ENCODE results near the gene SLC8A1.

GRCh38 chr2:40161986-40162385 is 289.9 kb downstream of the SLC8A1 start:
- TF ChIP-seq, protein P1, sequence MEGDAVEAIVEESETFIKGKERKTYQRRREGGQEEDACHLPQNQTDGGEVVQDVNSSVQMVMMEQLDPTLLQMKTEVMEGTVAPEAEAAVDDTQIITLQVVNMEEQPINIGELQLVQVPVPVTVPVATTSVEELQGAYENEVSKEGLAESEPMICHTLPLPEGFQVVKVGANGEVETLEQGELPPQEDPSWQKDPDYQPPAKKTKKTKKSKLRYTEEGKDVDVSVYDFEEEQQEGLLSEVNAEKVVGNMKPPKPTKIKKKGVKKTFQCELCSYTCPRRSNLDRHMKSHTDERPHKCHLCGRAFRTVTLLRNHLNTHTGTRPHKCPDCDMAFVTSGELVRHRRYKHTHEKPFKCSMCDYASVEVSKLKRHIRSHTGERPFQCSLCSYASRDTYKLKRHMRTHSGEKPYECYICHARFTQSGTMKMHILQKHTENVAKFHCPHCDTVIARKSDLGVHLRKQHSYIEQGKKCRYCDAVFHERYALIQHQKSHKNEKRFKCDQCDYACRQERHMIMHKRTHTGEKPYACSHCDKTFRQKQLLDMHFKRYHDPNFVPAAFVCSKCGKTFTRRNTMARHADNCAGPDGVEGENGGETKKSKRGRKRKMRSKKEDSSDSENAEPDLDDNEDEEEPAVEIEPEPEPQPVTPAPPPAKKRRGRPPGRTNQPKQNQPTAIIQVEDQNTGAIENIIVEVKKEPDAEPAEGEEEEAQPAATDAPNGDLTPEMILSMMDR (conservative IDR thresholded peaks at IDR 0.05; ENCODE audit: low read length), result no peak
- no peak for TF ChIP-seq EZH2phosphoT487 (IDR thresholded peaks at IDR 0.05; ENCODE audit: borderline replicate concordance)
